ENCODE measurements around the gene CFAP221. TPM values are rescaled to one million over a fixed set of nuclear protein-coding genes. Genes with fewer than 3 reads are reported as not detected.

The CFAP221 gene
- total RNA-seq = not detected

- Histone ChIP-seq H3K27ac (peak within 1 kb of the TSS; percentile 17 to 62), H3K27me3 (no peaks in the 10 kb centered on the region), H3K4me3 (peak within 1 kb of the TSS; percentile 74 to 81), H3K4me1 (peaks cover 0 to 4% of the 10 kb centered on the region in 2 donors), H3K9me3 (no peaks in the 10 kb centered on the region), H3K36me3 (no peaks in the 10 kb centered on the region)
- peak in 1 of 2 donors; percentile 72 for DNase-seq (ENCODE audit: low spot score in 2 of 2)
- intact Hi-C loops (cut with DNase I) = loop anchor here (1.0 to 2.0 kb wide), 2 partner anchors 61 to 178 kb away; partner anchors contain the start of genes C2orf76 and DBI
- TF ChIP-seq CTCF (IDR thresholded peaks at IDR 0.05) = no peak
Measured at GRCh38 chr2:119544075-119544938, at the start of gene CFAP221. Gene CFAP221, plus strand, starts transcription at chr2:119544449. Its CDS starts 1,683 bp downstream, at chr2:119546132.

GRCh38 chr2:119495948-119496347 lies 48.3 kb upstream of the CFAP221 start:
- intact Hi-C loops (cut with DNase I) = no loop called here

GRCh38 chr2:119496682-119497081 lies 47.6 kb upstream of the CFAP221 start:
- no peak for TF ChIP-seq CTCF (IDR thresholded peaks at IDR 0.05)
- no peak overlapping the region for H3K4me3 ChIP-seq
- intact Hi-C loops (cut with DNase I) = no loop called here
- no peak for DNase-seq (ENCODE audit: low spot score in 2 of 2)
- no peaks in the 10 kb centered on the region for H3K27me3 ChIP-seq
- H3K4me1 ChIP-seq = peaks cover 0 to 7% of the 10 kb centered on the region in 2 donors
- H3K9me3 ChIP-seq = peaks cover 0 to 13% of the 10 kb centered on the region in 2 donors
- no peak overlapping the region for H3K27ac ChIP-seq
- H3K36me3 ChIP-seq = no peaks in the 10 kb centered on the region

More at GRCh38 chr2:119495948-119496347, 48.3 kb upstream of the CFAP221 start:
- H3K4me3 ChIP-seq = no peak overlapping the region
- no peaks in the 10 kb centered on the region for H3K27me3 ChIP-seq
- no peaks in the 10 kb centered on the region for H3K36me3 ChIP-seq
- peaks cover 0 to 10% of the 10 kb centered on the region in 2 donors for H3K4me1 ChIP-seq
- H3K27ac ChIP-seq = no peak overlapping the region
- DNase-seq (ENCODE audit: low spot score in 2 of 2) = no peak
- peaks cover 0 to 6% of the 10 kb centered on the region in 2 donors for H3K9me3 ChIP-seq
- TF ChIP-seq CTCF (IDR thresholded peaks at IDR 0.05) = peak in 1 of 3 experiments; percentile 32

GRCh38 chr2:119508756-119509155 lies 35.5 kb upstream of the CFAP221 start:
- intact Hi-C loops (cut with DNase I) = no loop called here
- no peaks in the 10 kb centered on the region for H3K36me3 ChIP-seq
- no peak overlapping the region for H3K4me3 ChIP-seq
- H3K4me1 ChIP-seq = no peaks in the 10 kb centered on the region
- no peak for TF ChIP-seq CTCF (IDR thresholded peaks at IDR 0.05)
- no peak overlapping the region for H3K27ac ChIP-seq
- no peak for DNase-seq (ENCODE audit: low spot score in 2 of 2)
- H3K9me3 ChIP-seq = no peaks in the 10 kb centered on the region
- H3K27me3 ChIP-seq = no peaks in the 10 kb centered on the region

GRCh38 chr2:119511989-119512388 lies 32.3 kb upstream of the CFAP221 start:
- no peak overlapping the region for H3K27ac ChIP-seq

More at GRCh38 chr2:119511989-119512388, 32.3 kb upstream of the CFAP221 start:
- Histone ChIP-seq H3K4me3 (no peak overlapping the region), H3K27me3 (no peaks in the 10 kb centered on the region), H3K4me1 (no peaks in the 10 kb centered on the region), H3K9me3 (no peaks in the 10 kb centered on the region), H3K36me3 (no peaks in the 10 kb centered on the region)
- intact Hi-C loops (cut with DNase I) = no loop called here
- TF ChIP-seq CTCF (IDR thresholded peaks at IDR 0.05) = no peak
- DNase-seq (ENCODE audit: low spot score in 2 of 2) = no peak

Data from ascending aorta (tissue), 2 donors.